Activated naive CD8-positive, alpha-beta T cell treated with anti-CD3 and anti-CD28 coated beads, Interleukin-2, amount 50 U/mL, for 16 hours (primary cell): ENCODE results near the gene TUBAL3.
"Not testable (repeated sequence)": the region's sequence is repeated elsewhere in the genome, so short reads cannot be mapped to it uniquely, and the experiment has no call there.

ENCODE experiments used
- DNase-seq: peaks from one replicate; pipeline ENCODE4 v3.0.0-alpha.2; 2020; ENCODE audit warnings: low read depth, low spot score

The TUBAL3 gene

GRCh38 chr10:5379202-5379601 lies 25.4 kb downstream of the TUBAL3 start:
- DNase-seq: not testable (repeated sequence)

- DNase-seq: no peak
Observed at GRCh38 chr10:5376450-5376849, 28.2 kb downstream of the TUBAL3 start.

- no peak for DNase-seq
Observed at GRCh38 chr10:5373891-5374611, 30.6 kb downstream of the TUBAL3 start.

GRCh38 chr10:5373307-5373706 lies 31.3 kb downstream of the TUBAL3 start:
- DNase-seq: no peak

DNA sequence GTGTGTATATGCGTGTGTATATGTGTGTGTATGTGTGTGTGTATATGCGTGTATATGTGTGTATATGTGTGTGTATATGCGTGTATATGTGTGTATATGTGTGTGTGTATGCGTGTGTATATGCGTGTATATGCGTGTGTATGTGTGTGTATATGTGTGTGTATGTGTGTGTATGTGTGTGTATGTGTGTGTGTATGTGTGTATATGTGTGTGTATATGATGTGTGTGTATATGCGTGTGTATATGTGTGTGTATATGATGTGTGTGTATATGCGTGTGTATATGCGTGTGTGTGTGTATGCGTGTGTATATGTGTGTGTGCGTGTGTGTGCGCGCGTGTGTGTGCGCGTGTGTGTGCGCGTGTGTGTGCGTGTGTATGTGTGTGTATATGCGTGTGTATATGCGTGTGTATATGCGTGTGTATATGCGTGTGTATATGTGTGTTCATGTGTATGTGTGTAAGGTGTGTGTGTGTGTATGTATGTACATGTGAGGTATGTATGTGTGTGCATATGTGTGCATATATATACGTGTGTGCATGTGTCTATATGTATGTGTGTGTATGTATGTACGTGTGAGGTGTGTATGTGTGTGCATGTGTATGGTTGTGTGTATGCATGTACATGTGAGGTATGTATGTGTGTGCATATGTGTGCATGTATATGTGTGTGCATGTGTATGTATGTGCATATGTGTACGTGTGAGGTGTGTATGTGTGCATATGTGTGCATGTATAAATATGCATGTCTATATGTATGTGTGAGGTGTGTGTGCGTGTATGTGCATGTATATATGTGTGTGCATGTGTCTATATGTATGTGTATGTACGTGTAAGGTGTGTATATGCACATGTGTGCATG lies 33.9 kb downstream of the TUBAL3 start:
- no peak for DNase-seq

GRCh38 chr10:5369362-5370158 lies 35.1 kb downstream of the TUBAL3 start:
- DNase-seq: no peak

GRCh38 chr10:5365928-5366327 lies 38.7 kb downstream of the TUBAL3 start:
- no peak for DNase-seq

- no peak for DNase-seq
Observed at GRCh38 chr10:5364890-5365338, 39.7 kb downstream of the TUBAL3 start, which contains the start of gene UCN3. Gene UCN3 (plus strand): TSS chr10:5364966. CDS start chr10:5373721, 8,755 bp downstream.

DNA sequence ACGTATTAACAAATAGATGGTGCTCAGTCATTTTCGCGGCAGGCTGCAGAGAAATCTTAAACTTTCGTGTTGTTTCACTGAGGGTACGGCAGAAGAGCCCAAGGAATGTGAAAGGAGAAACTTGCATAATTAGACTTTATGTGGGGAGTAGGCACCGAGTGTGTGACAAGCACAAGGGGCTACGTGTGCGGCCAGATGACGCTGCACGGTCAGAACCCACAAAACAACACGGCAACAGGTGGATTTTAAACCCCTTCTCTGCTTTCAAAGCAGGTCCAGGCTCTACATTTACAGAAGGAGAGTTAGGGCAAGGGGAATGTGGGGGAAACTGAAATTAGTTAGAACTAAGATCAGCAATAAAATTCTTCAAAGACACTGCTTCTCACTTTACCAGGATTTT lies 40.3 kb downstream of the TUBAL3 start:
- no peak for DNase-seq

DNA sequence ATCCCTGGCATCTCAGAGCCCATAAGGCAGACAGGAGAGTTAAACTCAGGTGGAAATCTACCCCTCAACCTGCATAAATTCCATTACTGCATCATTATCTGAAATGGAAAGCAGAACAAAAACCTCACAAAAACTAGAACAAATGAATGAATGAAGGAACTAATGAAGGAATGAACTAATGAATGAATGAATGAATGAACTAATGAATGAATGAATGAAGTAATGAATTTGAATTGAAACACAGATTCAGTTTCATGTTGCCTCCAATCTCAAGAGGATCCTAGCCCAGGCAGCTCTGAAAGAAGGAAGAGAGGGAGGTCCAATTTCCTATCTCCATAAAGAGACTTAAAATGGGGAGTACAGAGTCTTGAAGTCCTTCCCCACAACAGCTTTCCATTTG lies 41.8 kb downstream of the TUBAL3 start:
- no peak for DNase-seq

GRCh38 chr10:5361966-5362365 lies 42.7 kb downstream of the TUBAL3 start:
- no peak for DNase-seq

DNA sequence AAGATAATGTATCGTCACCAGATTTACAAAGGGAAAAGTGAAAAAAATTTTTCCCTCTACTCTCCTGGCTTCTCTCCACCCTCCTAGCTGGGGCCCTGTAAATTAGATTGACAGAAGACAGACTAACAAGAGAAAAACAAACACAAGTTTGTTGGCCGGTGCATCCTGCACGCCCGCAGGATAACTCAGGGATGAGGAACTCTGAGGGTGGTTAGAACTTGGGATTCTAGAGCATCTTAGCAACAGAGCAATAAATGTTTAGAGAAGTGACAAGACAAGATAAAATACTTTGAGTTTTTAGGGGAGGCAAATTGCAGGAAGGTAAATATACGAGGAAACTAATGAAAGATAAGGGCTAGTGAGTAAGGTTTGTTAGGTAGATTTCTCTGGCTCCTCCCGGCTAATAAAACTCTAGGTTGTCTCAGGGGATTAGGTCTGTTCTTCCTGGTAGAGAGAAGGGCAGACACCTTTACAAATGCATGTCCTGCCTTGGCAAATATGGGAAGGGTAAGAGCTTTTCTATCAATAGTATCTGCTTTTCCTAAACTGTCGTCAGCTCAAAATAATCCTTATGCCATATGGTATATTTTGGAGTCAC lies 44.2 kb downstream of the TUBAL3 start:
- DNase-seq: no peak

DNA sequence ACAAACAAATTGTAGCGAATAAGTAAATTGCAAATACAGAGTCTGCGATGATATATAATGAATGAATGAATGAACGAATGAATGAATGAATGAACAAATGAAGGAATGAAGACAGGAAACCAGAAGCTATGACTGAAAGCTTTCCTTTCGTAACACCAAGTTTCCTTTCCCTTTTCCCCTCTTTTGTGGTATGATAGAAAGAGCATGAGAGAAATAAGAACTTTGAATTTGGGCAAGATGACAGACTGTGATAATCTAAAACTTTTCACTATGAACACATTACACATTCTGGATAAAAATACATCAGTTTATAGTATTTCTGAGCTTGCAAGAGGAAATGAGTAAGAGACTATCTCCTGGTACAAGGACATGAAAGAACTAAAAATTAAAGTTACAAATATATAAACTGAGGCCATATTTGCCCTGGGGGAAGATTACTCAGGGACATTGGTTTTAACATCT lies 48.3 kb downstream of the TUBAL3 start:
- no peak for DNase-seq

GRCh38 chr10:5355594-5356301 lies 48.9 kb downstream of the TUBAL3 start:
- DNase-seq: no peak

DNA sequence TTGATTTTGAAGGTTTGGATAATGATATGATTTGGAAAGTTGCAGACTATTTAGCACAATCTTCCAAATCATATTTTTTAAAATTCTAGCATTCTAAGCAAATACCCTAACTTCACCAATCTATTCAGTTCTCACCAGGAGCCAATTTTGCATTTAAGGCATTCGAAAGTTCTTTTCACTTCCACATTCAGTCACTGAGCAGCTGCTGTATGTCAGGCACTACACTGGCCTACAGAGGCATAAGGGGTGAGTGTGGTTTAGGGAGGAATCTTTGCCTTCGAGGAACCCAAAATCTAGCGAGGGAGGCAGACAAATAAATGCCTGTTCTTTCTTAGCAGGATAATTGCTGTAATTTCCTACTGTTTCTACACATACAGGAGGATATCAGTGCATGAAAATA lies 50.6 kb downstream of the TUBAL3 start:
- DNase-seq: no peak

GRCh38 chr10:5349362-5349761 lies 55.3 kb downstream of the TUBAL3 start:
- no peak for DNase-seq

DNA sequence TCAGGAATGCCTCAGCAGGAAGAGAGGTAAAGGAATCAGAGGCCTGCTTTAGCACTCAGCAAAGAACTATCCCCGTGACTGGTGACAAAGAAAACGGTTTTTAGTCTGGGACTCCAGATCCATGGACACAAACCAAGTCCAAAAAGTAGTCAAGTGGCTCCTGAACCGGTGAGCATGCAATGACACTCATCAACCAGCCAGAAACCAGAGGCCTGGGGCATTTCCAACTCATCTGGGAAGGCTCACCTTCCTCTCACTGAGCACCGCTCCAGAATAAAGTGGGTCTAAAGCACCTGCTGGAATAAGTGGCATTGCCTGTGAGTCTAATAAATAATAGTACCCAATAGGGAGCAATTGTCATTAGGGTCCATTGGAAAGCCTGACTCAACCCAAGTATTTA lies 57.7 kb downstream of the TUBAL3 start:
- no peak for DNase-seq

DNA sequence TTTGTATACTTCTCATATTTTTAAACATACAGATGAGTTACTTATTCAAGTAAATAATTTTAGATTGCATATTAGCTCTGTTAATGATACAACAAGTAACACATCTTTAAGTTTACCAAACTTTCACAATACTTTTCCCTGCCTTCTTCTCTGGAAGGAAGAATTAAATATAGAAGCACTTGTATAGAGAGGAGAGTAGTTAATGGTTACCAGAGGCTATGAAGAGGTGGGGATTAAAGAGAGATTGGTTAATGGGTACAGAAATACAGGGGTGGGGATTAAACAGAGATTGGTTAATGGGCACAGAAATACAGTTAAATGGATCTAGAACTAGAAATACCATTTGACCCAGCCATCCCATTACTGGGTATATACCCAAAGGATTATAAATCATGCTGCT lies 59.9 kb downstream of the TUBAL3 start:
- no peak for DNase-seq

DNA sequence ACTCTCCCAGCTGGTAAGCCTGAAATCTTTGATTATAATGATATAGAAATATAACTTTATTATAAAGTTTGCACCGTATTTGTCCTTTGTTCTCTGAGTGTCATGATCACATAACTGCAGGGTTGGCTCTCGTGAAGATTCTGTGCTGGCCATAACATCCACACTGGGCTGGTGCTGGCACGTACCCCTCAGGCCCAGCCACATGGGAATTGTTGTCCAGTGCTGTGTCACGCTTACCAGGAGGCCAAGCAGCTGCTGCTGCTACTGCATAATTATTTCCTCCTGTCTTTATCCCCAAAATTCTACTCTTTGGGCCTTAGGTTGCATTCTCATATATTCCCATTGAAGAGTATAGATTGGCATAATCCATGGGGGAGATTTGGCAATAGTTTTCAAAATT lies 60.6 kb downstream of the TUBAL3 start:
- DNase-seq: no peak

- no peak for DNase-seq
Observed at GRCh38 chr10:5343561-5343960, 61.1 kb downstream of the TUBAL3 start.
